GM12873 (cell line): Measurements from ENCODE around the gene MCTP1.

Experiments used
- CTCF ChIP-seq: IDR thresholded peaks from 2 replicates; pipeline ENCODE4 v1.5.1; 2012; ENCODE audit warnings: low read depth, mild to moderate bottlenecking, moderate library complexity, low read length, control low read depth; ENCODE audit not compliant: insufficient read depth; ENCODE audit errors: missing control alignments

The MCTP1 gene

GRCh38 chr5:95020345-95020744, 264.5 kb downstream of the MCTP1 start:
- no peak for TF ChIP-seq CTCF

- TF ChIP-seq CTCF: no peak
These were observed 265.9 kb downstream of the MCTP1 start for GRCh38 chr5:95018946-95019345.

- TF ChIP-seq CTCF: no peak
These were observed 266.4 kb downstream of the MCTP1 start for GRCh38 chr5:95018511-95018910.

DNA sequence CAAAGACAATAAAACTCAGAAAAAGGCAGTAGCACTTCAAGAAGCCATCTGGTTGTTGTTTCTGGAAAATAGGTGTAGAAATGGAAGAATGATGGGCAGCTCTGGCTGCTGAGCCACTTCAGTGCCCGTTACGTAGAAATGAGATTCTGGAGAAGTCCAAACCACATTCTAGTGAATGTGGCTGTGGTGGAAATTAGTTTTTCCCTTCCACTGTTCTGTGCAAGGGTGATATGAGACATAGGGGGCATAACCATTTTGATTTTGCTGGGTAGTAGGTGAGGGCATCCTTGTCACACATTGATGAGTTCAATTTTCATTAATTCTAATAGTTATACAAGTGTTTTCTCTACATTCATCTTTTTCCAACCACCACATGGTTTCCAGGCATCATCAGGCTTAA, 275.1 kb downstream of the MCTP1 start:
- no peak for TF ChIP-seq CTCF

- TF ChIP-seq CTCF: no peak
These were observed 276.8 kb downstream of the MCTP1 start for GRCh38 chr5:95007921-95008597.

- TF ChIP-seq CTCF: no peak
These were observed 279.1 kb downstream of the MCTP1 start for GRCh38 chr5:95005811-95006210.

DNA sequence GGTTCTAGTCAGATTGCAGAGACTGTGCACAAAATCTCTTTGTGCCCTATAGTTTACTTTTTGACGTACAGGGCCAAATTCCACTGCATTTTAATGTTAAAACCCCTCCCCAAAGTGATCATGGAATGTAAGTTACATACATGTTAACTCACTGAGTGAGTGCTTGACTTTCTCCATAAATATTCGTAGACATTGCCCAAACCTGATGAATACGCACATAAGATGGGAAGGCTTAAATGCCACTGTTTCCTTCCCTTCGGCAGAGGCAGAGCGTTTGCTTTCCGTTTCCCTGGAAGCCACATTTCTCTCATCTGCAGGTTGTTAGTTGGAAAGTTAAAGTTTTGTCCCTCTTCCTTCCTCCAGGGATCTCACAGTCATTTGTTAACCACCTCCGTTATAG, 286.2 kb downstream of the MCTP1 start:
- no peak for TF ChIP-seq CTCF
